GM21528 (cell line): ENCODE results near the gene RAB43.
"Not testable (repeated sequence)": the region's sequence is repeated elsewhere in the genome, so short reads cannot be mapped to it uniquely, and the experiment has no call there.

Source experiments
- ATAC-seq: cut with Tn5 transposase; IDR thresholded peaks from one replicate; pipeline ENCODE4 v1.9.1; 2021; ENCODE audit warnings: mild to moderate bottlenecking, moderate library complexity; ENCODE audit not compliant: unreplicated experiment, low FRiP score

RAB43 gene

DNA sequence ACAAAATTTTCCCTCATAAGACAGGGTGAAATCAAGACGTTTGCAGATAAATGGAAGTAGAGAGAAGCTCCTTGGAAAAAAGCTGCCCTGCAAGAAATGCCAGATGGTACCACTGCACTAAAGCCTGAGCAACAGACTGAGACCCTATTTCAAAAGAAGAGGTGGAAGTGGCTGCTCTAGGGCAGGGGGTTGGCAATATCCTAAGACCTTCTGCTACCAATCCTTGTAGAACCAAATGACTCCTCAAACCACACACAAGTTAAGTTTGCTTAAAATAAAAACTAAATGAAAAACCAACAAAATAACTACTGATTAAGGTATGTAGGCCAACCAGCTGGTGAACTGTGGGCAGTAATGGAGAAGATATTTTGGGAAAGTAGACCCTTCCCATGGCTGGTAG lies 21.3 kb downstream of the RAB43 start:
- no peak for ATAC-seq

DNA sequence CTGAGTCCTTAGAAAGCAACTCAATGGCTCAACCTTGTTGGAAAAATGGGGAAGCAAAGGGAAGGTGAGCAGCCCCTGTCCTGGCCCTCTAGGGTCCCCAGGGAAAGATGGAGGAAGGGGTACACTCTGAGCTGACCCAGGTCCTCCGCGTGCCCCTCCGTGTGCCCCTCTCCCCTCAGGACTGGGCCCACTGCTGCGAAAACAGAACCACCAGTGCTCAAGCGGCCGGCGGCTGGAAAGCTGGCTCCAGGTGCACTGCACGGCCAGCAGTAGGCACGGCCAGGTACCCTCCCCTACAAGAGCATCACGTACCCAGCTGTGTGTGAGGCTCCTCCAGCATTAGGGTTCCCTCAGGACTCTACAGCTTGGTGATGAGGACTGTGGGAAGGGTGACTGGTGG lies 26.3 kb downstream of the RAB43 start:
- no peak for ATAC-seq

DNA sequence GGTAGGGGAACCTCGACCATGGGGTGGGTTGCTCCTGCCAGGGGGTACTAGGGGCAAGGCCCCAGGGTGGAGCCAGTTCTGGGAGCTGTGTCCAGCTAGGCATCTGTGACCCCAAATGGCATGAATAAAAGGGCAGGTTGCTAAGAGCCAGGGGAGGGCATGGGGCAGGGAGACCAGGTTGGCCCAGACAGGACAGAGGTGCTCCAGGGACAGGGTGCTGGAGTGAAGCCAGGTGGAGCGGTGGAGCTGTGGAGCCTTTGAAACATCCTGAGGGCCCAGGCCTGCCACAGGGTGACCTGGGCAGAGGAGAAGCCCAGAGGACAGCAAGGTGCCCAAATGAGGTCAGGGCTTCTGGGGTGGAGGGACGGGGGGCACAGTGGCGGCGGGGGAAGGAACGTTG lies 33.3 kb downstream of the RAB43 start:
- ATAC-seq = not testable (repeated sequence)

DNA sequence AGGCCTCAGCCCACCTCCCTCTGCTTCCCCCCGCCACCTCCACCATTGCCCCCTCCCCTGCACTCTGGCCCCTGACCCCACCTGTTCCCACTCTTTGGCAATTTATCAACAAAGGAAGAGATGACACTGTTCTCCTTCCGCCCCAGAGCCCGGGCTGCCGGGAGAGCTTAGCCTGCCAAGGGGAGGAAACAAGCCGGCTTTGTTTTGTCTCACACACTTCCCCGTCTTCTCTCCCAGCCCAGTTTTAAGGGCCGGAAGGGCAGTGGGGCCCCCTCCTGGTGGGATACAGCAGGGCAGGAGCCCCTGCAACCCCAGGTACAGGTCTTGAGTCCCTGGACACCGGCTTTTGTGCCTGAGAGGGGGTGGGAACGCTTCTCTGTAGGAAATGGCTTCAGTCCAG lies 33.7 kb downstream of the RAB43 start:
- not testable (repeated sequence) for ATAC-seq

DNA sequence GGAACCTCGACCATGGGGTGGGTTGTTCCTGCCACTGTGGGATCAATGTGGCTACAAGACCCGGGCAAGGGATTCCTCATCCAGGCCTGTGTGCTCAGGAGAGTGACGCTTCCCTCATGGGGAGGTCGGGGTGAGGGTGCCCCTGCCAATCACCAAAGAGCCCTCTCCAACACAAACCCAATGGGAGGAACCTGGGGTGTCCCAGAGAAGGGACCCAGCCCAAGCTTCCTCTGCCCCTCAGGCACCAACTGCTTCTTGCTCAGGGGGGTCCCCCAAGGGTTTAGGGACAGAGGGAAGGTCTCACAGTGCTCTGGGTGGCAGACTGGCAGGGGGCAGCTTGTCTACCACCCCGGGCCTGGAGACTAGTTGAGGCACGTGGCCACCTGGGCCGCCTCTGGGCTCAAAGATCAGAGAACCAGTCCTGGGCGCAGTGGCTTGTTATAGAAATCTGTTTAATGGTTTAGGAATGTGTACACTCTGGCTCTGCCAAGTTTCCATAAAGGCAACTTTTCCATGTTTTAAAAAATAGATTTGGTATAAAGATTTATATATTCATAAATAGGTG lies 34.4 kb downstream of the RAB43 start:
- no peak for ATAC-seq

DNA sequence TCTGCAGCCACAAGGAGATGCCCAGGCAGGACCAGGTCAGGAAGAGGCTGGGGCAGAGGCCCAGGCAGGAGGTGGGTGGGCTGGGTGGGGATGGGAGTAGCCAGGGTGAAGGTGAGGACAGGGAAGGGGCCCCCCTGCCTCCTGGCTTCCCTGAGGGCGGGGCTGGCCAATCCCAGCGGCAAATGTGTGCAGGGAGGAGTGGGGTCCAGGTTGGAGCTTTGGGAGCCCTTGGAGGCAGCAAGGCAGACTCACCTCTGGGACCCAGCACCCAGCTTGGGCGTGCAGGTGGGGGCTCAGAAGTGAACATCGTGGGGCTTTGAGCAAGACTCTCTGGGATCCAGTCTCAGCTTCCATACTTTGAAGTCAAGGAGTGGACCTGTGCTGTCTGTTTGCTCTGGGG lies 35.8 kb downstream of the RAB43 start:
- no peak for ATAC-seq

DNA sequence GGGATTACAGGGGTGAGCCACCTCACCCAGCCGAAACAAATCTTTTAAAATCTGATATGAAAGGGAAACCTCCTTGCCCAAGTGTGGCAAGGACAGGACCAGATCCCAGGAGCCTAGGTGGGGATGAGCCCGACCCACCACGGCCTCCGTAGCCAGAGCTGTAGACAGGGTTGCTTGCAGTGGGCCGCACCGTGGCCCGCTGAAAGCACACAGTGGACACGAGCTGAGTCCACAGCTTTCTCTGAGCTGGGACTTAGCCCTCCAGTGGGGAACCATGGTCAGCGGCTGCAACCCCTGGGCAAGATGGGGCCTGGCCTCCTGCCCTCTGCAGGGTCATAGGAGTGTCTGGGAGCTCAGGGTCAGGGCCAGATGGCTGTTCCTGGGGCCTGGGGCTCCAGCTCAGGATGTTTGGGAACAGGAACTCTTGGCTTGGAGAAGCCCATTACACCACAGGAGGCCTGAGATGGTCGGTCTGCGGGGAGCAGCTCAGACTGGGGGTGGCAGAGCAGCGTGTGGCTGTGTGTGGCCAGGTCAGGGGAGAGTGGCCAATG lies 36.4 kb downstream of the RAB43 start:
- ATAC-seq = no peak

DNA sequence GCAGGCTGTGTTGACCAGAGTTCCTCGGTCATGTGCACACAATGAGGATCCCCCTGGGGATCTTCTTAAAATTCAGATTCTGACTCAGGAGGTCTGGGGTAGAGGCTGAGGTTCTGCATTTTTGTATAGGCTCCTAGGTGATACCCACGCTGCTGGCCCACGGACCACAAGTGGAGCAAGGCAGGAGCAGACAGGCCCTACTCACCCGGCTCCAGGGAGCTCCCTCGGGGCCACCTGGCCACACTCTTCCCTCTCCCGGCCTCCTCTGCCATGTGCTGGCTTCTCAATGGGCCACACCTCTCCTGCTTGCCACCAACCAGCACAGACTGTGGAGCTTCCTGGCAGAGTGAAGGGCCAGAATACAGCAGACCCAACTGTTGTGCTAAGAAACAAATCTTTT lies 37.1 kb downstream of the RAB43 start:
- ATAC-seq = no peak

DNA sequence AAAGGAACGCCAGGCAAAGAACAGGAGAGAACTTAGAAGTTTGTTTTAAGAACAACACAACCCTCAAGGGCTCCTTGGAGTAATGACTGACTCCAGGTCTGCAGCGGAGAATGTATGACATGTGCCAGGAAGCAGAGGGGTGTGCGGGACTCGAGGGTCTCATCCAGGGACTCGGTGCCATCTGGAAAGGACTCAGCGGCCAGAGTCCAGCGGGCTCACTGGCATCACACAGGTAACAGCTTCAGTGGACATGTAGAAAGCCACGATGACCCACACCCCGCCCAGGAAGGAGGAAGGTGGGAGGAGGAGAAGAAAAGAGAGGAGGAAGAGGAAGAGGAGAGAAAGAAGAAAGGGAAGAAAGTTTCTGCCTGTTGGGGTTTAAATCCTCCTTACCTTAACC lies 39.6 kb downstream of the RAB43 start:
- ATAC-seq = no peak

DNA sequence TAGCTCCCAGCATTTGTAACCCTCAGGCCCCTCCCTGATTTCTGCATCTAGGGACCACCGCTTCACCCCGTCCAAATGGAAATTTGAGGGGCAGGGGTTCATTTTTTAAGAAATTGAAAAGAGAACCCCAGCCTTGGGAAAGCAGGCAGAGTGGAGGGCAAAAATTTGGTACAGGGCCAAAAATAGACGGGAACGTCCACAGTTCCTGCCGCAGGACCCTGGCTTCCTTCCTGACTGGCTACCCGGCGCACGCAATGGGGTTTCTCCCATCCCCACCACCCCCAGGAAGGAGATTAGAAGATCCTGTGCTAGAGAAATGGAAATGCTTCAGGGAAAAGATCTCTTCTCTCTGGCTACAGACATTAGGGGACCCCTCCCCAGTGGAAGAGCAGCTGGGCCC lies 40.1 kb downstream of the RAB43 start:
- no peak for ATAC-seq

DNA sequence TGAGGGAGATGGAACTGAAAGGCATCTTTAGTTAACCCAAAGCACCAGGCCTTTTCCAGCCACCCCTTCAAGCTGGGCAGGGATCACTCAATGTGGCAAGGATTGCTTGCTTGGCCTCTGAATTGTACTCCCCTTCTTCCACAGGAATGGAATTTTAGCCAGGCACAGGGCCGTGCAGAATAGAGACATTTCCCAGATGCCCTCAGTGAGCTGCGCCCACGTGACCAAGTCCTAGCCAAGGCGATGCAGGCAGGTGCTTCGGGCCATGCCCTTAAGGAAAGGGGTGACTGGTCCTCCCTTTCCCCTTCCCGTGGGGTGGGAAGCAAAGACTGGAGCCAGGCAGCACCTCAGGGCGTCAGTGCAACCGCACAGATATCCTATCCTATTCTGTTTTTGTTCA lies 43.1 kb downstream of the RAB43 start:
- ATAC-seq = no peak

DNA sequence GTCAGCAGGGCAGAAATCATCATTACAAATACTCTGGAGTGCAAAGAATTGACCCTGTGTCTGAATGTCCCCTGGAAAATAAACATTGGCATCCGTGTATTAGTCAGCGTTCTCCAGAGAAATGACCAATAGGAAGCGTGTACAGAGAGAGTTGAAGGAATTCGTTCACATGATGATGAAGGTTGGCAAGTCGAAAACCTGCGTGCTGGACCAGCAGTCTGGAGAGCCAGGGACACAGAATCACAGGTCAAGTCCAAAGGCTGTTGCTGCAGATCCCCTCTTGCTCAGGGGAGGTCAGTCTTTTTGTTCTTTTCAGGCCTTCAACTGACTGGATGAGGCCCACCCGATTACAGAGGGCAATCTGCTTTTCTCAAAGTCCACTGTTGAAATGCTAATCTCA lies 44.4 kb downstream of the RAB43 start:
- ATAC-seq = no peak

DNA sequence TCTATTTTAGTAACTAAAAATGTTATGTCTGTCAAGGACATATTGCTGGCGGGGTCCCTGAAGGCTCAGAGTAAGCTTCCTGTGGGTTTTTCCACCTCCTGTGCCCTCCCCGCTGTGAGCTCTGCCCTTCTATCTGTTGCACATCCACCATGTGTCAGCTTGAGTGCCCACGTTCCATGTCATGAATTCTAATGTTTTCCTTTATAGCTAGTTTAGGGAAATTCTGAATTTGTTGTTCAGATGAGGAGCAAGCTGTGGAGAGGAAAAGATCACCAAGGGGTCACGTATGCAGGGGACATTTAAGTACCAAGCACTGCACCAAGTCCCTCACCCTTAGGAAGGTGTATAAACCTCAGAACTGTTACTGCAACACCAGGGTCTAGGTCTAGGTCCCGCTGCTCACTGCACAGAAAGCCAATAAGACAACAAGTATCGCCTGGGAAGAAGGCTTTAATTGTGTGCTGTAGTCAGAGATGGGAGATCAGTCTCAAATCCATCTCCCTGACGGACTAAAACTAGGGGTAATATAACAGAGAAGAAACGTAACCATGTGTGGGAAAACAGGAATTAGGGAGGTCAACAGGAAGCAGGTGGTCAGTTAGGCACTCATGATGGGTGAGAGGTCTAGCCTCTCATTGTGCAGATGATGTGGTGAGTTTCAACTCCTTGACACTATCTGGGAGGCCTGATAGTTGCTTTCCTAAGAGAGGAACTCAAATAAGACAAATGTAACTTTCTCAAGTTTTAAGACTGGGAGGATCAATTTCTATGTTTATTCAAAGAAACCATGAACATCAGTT lies 51.3 kb downstream of the RAB43 start:
- ATAC-seq = no peak

DNA sequence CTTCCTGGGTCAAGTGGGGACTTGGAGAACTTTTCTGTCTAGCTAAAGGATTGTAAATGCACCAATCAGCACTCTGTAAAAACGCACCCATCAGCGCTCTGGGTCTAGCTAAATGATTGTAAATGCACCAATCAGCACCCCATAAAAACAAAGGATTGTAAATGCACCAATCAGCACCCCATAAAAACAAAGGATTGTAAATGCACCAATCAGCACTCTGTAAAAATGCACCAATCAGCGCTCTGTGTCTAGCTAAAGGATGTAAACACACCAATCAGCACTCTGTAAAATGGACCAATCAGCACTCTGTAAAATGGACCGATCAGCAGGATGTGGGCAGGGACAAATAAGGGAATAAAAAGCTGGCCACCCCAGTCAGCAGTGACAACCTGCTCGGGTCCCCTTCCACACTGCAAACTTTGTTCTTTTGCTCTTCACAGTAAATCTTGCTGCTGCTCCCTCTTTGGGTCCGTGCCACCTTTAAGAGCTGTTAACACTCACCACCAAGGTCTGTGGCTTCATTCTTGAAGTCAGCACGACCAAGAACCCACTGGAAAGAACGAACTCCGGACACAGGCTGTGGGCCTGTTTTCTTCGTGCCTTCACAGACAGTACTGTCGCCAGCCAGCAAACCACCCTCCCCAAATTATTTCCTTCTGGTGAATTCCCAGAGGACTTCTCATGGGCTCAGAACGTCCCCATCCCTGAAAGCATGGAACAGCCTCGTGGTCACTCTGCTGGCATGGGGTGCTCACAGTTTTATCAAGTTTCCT lies 52.1 kb downstream of the RAB43 start:
- not testable (repeated sequence) for ATAC-seq

DNA sequence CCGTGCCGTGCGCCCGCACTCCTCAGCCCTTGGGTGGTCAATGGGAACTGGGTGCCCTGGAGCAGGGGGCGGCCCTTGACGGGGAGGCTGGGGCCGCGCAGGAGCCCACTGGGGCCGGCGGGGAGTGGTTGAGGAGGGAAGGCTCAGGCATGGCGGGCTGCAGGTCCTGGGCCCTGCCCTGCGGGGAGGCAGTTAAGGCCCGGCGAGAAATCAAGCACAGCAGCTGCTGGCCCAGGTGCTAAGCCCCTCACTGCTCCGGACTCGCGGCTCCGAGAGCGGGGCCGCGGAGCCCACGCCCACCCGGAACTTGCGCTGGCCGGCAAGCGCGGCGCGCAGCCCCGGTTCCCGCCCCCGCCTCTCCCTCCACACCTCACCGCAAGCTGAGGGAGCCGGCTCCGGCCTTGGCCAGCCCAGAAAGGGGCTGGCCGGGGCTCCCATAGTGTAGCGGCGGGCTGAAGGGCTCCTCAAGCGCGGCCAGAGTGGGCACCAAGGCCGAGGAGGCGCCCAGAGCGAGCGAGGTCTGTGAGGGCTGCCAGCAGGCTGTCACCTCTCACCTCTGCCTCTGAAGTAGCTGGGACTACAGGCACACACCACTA lies 53.2 kb downstream of the RAB43 start:
- no peak for ATAC-seq

DNA sequence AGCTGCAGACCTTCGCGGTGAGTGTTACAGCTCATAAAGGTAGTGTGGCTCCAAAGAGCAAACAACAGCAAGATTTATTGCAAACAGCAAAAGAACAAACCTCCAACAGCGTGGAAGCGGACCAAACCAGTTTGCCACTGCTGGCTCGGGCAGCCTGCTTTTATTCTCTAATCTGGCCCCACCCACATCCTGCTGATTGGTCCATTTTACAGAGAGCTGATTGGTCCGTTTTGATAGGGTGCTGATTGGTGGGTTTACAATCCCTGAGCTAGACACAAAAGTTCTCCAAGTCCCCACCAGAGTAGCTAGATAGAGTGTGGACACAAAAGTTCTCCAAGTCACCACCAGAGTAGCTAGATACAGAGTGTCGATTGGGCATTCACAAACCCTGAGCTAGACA lies 53.9 kb downstream of the RAB43 start:
- ATAC-seq = not testable (repeated sequence)

DNA sequence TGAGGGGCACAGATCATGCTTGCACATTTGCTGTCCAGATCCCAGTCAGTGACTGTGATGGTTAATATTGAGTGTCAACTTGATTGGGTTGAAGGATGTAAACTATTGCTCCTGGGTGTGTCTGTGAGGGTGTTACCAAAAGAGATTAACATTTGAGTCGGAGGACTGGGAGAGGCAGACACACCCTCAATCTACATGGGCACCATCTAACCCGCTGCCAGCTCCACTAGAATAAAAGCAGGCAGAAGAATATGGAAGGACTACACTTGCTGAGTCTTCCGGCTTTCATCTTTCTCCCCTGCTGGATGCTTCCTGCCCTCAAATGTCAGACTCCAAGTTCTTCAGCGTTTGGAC lies 55.9 kb downstream of the RAB43 start:
- ATAC-seq = no peak

DNA sequence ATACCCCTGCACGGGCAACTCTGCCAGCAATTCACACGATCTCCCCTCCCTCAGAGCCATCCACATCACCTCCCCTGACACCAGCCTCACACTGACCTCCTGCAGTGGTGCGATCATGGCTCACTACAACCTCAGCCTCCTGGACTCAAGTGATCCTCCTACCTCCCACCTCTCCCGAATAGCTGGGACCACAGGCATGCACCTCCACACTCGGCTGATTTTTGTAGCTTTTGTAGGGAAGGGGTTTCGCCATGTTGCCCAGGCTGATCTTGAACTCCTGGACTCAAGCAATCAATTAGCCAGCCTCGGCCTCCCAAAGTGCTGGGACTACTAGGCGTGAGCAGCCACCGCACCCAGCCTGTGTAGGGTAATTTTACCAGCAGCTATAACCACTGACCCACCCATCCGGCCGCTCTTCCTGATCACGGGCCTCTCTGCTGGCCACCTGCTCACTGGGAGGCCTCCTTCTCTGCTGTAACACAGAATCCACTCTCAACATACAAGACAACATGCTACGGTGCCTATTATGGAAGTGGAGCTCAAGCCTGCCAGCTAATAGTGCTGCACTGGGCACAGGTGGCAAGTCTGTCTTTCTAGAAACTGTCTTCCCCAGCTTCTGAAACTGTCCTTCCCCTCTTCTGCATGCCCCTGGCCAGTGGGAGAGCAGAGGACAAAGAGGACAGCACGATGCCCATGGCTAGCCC lies 56.4 kb downstream of the RAB43 start:
- no peak for ATAC-seq

DNA sequence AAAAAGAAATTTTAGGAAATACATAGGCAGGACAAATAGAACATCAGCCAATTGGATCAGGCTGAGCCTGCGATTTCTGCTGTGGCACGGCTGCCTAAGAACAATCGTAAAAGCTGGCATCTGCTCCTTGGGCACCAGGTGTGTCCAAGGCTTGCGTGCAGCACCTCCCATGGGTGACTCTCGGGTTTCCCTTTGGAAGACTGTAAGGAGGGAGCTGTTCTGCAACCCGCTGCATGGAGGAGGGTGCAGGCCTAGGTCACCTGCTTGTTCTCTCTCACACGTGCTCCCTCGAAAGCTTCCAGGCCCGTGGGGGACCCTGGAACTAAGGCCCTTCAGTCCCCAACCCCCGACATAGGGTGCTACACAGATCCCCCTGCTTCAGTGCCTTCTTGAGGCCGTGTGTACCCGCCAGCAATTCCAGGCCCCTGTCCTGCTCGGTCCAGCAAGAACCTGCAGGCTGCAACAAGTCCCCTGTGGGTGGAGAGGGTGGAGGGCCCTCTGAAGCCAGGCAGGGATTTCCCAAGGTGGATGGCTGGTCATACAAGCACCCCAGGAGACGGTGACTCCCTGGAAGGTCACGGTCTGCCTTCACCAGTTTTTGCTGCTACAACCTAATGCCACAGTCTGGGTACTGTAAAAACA lies 57.6 kb downstream of the RAB43 start:
- ATAC-seq = no peak

DNA sequence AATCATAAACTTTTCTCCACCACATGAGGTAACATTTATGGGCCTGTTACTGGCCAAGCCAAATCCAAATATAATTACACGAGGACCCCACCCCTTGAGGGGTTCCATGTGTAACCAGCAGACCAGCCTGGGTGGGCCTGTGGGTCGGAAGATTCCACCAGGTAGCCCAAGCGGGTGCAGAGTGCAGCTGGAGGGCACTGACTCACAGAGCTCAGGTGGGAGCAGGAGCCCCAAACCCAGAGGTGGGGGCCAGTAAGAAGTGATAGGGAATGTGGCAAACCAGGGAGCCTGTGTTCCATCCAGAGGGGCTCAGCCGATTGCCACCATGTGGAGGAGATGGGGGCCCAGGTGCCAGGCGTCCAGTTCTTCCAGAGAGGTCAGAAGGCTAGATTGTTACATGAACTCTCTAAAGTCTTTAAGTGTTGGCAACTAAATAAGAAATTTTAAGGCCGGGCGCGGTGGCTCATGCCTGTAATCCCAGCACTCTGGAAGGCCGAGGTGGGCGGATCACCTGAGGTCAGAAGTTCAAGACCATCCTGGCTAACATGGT lies 58.4 kb downstream of the RAB43 start:
- ATAC-seq = no peak
